Measurements from ENCODE around the gene DNAJC6.
A peak's percentile ranks its signal among the peaks of the same experiment; 100 is the strongest.
"Not testable (repeated sequence)": the region's sequence is repeated elsewhere in the genome, so short reads cannot be mapped to it uniquely, and the experiment has no call there.

Gene DNAJC6

GRCh38 chr1:65360648-65361047, 51.3 kb downstream of the DNAJC6 start:
- DNase-seq: peak; percentile 96

GRCh38 chr1:65362545-65362944, 53.2 kb downstream of the DNAJC6 start:
- no peak for DNase-seq

GRCh38 chr1:65363484-65363883, 54.1 kb downstream of the DNAJC6 start:
- no peak for DNase-seq

- DNase-seq: no peak
These were observed 59.1 kb downstream of the DNAJC6 start for GRCh38 chr1:65368403-65368802.

GRCh38 chr1:65371544-65371943, 62.2 kb downstream of the DNAJC6 start:
- DNase-seq: no peak

- no peak for DNase-seq
These were observed 63.2 kb downstream of the DNAJC6 start for GRCh38 chr1:65372557-65372956.

- DNase-seq: no peak
These were observed 68.3 kb downstream of the DNAJC6 start for GRCh38 chr1:65377496-65378246.

GRCh38 chr1:65378247-65378946, 69.1 kb downstream of the DNAJC6 start:
- no peak for DNase-seq

- DNase-seq: not testable (repeated sequence)
These were observed 75.1 kb downstream of the DNAJC6 start for GRCh38 chr1:65384426-65384825.

GRCh38 chr1:65386439-65386838, 77.1 kb downstream of the DNAJC6 start:
- no peak for DNase-seq

- no peak for DNase-seq
These were observed 78.5 kb downstream of the DNAJC6 start for GRCh38 chr1:65387821-65388220.

- DNase-seq: no peak
These were observed 79.8 kb downstream of the DNAJC6 start for GRCh38 chr1:65388908-65389695.

- DNase-seq: no peak
These were observed 83.2 kb downstream of the DNAJC6 start for GRCh38 chr1:65392497-65392896.

- DNase-seq: no peak
These were observed 84.0 kb downstream of the DNAJC6 start for GRCh38 chr1:65393347-65393746.

GRCh38 chr1:65393928-65394327, 84.6 kb downstream of the DNAJC6 start:
- peak; percentile 46 for DNase-seq

- DNase-seq: no peak
These were observed 86.7 kb downstream of the DNAJC6 start for GRCh38 chr1:65395887-65396612.

- DNase-seq: no peak
These were observed 88.7 kb downstream of the DNAJC6 start for GRCh38 chr1:65398083-65398482.

- no peak for DNase-seq
These were observed 89.7 kb downstream of the DNAJC6 start for GRCh38 chr1:65399003-65399402.

- no peak for DNase-seq
These were observed 92.3 kb downstream of the DNAJC6 start for GRCh38 chr1:65401612-65402011.

GRCh38 chr1:65404941-65405340, 95.6 kb downstream of the DNAJC6 start:
- no peak for DNase-seq

- DNase-seq: no peak
These were observed 98.5 kb downstream of the DNAJC6 start for GRCh38 chr1:65407877-65408276.

GRCh38 chr1:65409314-65409713, 100.0 kb downstream of the DNAJC6 start:
- DNase-seq: no peak

- no peak for DNase-seq
These were observed 100.5 kb downstream of the DNAJC6 start for GRCh38 chr1:65409816-65410326.
